GM06990 (cell line): Measurements from ENCODE around the gene ENDOU.
A peak's percentile ranks its signal among the peaks of the same experiment; 100 is the strongest.

Experiments used
- DNase-seq: peaks from one replicate; pipeline ENCODE4 v3.0.0-alpha.2; 2011; ENCODE audit not compliant: insufficient read length; ENCODE audit errors: extremely low read depth
- H3K27me3 ChIP-seq: replicated peaks from 2 replicates; pipeline ENCODE4 v1.6.0; 2011; ENCODE audit warnings: low read length; ENCODE audit not compliant: control insufficient read depth, insufficient read depth
- H3K36me3 ChIP-seq: 2 replicates; pipeline ENCODE4 v1.5.1; 2011; ENCODE audit warnings: low read length; ENCODE audit not compliant: control insufficient read depth, insufficient read depth
- H3K4me3 ChIP-seq: replicated peaks from 2 replicates; pipeline ENCODE4 v1.5.1; 2011; ENCODE audit warnings: low read depth, mild to moderate bottlenecking, control low read depth, low read length
- TF ChIP-seq, protein P1 (sequence below): IDR thresholded peaks from 2 replicates; pipeline ENCODE4 v1.5.1; 2011; ENCODE audit warnings: low read length, control low read depth, mild to moderate bottlenecking, inconsistent platforms; ENCODE audit not compliant: insufficient read depth, poor library complexity, severe bottlenecking

Gene ENDOU

DNA sequence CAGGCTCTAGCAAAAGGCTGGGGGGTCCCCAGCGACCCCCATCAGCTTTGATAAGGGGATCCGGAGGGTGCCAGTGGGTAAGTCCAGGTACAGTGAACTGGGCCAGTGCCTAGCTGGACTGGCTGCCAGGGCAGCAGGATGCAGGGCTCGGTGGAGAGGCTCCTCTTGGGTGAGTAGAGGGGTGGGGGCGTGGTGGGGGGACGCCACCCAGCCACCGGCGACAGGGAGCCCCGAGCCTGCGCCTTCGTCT lies 33.2 kb upstream of the ENDOU start:
- peak overlapping the region; percentile 53 for H3K4me3 ChIP-seq
- H3K36me3 ChIP-seq = no peaks in the 10 kb centered on the region
- TF ChIP-seq, protein P1, sequence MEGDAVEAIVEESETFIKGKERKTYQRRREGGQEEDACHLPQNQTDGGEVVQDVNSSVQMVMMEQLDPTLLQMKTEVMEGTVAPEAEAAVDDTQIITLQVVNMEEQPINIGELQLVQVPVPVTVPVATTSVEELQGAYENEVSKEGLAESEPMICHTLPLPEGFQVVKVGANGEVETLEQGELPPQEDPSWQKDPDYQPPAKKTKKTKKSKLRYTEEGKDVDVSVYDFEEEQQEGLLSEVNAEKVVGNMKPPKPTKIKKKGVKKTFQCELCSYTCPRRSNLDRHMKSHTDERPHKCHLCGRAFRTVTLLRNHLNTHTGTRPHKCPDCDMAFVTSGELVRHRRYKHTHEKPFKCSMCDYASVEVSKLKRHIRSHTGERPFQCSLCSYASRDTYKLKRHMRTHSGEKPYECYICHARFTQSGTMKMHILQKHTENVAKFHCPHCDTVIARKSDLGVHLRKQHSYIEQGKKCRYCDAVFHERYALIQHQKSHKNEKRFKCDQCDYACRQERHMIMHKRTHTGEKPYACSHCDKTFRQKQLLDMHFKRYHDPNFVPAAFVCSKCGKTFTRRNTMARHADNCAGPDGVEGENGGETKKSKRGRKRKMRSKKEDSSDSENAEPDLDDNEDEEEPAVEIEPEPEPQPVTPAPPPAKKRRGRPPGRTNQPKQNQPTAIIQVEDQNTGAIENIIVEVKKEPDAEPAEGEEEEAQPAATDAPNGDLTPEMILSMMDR = no peak
- no peak for DNase-seq
- H3K27me3 ChIP-seq = no peaks in the 10 kb centered on the region

DNA sequence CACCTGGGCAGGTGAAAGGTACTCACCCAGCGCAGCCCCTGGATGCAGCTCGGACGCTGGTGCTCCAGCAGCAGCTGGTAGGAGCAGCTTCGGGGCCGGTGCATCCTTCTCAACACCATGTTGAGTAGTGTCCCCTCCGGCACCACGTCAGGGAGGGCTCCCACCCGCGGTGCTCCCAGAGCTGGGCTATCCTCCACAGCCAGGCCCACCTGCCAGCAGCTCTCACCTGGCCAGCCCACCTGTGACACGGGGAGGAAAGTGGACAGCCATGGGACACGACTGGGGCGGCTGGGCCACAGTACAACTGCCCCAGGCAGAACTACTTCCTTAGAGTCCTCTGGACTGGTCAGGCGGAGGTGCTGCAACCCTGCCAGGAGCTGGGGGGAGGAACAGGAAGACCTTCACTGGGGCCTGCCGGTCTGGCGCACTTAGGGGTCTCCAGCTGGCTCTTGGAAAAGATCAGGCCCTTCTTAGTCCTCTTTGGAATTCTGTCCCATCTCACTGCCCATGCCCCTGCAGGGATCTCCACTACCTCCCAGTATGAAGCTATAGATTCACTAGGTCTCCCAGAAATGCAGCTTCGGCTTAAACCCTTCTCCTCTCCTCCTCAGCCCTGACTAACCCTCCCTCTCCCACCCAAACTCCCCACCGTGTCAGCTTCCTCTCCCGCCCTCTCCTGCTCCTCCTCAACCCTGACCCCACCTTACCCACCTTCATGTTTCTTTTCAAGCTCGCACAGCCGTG lies 32.7 kb upstream of the ENDOU start:
- H3K4me3 ChIP-seq = no peak overlapping the region
- TF ChIP-seq, protein P1 = no peak
- no peak for DNase-seq
- H3K27me3 ChIP-seq = no peaks in the 10 kb centered on the region
- no peaks in the 10 kb centered on the region for H3K36me3 ChIP-seq

DNA sequence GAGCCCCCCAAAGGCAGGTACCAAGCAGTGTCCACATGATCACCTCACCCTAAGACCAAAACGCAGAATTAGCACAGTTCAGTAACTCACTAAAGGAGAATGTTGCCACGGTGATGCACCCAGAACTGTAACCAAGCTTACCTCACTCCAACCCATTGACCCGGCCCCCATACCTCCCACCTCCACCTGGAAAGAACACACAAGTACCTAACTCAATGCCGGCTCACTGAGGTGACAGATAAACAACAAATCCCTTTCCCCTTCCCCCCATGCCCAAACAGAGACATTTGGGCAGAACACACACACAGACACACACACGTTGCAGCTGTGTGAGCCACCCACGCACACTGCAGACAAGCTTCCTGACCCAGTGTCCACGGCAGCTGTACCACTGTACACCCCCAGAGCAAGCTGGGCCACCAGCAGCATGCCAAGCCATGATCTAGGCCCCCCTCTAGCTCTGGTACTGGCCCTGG lies 32.1 kb upstream of the ENDOU start:
- H3K4me3 ChIP-seq = no peak overlapping the region
- DNase-seq = no peak
- TF ChIP-seq, protein P1 = no peak

DNA sequence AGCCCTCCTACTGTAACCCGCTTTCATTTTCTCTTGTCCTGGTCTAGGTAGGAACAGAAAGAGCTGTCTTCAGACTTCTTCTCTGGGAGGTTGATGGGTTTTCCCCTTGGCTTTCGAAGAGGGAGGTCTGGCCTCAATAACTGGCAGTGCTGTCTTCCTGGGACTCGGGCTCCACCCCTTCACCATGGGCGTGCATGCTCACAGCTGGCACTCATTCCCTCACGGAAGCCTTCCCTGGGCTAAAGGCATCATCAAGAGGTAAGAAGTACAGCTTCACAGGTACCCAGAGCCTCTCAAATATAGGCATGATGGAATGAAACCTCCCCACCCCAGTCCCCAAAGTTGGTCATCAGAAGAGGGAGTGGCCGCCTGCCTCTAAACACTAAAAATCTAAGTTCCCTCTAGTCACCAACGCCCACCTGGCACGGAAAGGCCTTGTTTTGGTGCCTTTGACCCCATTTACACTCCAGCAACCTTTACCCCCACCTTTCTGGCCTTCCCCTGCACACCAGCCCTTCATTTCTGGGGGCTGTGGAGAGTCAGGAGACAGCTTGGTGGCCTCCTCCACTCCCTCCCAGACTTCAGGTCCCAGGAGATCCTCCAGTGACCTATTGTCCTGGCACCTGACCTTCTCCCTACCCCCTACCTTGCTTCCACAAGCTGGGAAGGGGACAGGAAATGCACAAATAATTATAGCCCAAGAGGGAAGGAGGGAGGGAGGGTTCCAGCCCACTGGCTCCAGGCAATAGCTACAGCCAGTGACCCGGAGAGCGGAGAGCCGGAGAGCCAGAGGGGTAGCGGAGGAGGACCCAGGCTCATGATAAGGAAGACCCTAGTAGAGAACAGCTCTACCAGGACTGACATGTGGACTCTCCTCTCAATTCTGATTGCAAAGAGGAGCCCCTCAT lies 30.6 kb upstream of the ENDOU start:
- DNase-seq = peak; percentile 65
- peak overlapping the region; percentile 52 for H3K4me3 ChIP-seq
- no peaks in the 10 kb centered on the region for H3K36me3 ChIP-seq
- no peaks in the 10 kb centered on the region for H3K27me3 ChIP-seq
- TF ChIP-seq, protein P1 = no peak

More for the DNA sequence above, 32.1 kb upstream of the ENDOU start:
- Histone ChIP-seq H3K27me3 (no peaks in the 10 kb centered on the region), H3K36me3 (no peaks in the 10 kb centered on the region)

DNA sequence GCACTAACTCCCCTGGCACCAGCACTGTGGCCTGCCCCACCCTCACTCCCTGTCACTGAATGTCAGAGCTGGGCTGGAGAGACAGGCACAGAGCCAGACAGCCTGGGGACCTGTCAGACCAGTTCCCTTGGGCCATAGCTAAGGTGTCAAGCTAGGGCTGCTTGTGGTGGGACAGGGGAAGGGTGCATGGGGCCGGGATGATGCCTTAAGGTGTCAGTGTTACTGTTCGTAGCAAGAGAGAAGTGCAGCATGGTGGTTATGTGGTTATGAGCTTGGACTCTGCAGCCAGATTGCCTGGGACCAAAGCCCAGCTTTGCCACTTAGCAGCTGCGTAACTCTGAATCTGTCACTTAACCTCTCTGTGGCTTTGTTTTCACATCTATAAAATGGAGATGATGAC lies 29.6 kb upstream of the ENDOU start:
- H3K36me3 ChIP-seq = no peaks in the 10 kb centered on the region
- DNase-seq = no peak
- TF ChIP-seq, protein P1 = no peak
- H3K27me3 ChIP-seq = no peaks in the 10 kb centered on the region
- peak overlapping the region; percentile 52; the same call in 1 of the 2 replicates for H3K4me3 ChIP-seq
